Ammon's horn (tissue), 1 donor: Measurements from ENCODE around the gene TEX13B.
"Not testable (repeated sequence)": the region's sequence is repeated elsewhere in the genome, so short reads cannot be mapped to it uniquely, and the experiment has no call there.

Experiments used
- DNase-seq: peaks from one replicate; pipeline ENCODE4 v3.0.0-alpha.2; 2016; ENCODE audit warnings: low spot score

Gene TEX13B, protein sequence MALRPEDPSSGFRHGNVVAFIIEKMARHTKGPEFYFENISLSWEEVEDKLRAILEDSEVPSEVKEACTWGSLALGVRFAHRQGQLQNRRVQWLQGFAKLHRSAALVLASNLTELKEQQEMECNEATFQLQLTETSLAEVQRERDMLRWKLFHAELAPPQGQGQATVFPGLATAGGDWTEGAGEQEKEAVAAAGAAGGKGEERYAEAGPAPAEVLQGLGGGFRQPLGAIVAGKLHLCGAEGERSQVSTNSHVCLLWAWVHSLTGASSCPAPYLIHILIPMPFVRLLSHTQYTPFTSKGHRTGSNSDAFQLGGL

DNA sequence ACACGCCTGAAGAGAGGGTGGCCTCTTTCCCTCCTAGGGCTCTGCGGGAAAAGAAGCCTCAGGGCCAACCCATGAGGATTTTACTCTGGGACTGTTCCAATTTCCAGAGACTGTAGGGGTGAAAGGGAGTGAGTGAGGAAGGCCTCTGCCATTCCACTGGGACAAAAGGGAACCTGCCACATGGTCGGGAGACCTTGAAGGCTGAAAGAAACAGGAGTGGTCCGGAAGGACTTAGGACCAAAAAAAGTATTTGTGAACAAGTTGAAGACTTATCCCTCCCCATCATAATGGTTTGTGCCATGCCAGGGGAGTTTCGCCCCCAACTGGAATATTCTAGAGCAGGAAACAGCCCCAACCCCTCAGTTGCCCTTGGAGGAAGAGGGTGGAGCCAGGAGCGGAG, at the start of gene TEX13B:
TSS of gene TEX13B (minus strand) at position 15 of the 400 bp plus-strand sequence. CDS start 243 bp downstream, outside the sequence.
- no peak for DNase-seq

DNA sequence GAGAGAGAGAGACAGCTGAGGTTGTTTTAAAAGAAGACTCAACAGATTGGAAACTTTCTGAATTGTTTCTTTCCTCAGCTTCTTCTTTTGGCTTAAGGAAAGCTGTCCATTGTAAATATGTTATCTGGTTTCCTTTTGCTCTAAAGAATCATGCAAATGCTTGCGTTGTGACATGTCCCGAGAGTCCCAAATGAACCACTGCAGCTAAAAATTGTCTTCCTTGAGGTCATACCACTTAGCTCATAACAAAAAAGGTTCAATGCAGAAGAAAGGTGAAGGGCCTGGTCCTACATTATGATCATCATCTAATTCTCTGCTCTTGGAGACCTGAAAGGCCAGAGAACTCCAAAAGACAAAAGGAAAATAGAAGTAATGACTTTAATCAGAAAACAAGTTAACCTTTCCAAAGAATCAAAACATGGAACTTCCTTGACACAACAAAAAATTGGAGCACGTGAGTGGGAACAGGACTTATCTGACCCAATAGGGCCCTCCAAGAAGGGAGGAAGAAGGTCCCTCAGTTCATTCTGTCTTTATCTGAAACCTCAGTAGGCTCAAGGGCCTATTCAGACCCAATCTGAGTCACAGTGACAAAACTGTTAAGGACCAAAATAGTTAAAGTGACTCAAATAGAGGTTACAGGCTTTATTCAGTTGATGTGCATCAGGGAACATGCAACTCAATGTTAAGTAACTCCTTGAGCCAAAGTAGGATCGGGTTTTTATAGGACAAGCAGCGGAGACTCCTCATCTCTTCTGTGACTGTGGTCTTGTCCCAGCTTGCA, 48.0 kb upstream of the TEX13B start:
- DNase-seq = no peak

DNA sequence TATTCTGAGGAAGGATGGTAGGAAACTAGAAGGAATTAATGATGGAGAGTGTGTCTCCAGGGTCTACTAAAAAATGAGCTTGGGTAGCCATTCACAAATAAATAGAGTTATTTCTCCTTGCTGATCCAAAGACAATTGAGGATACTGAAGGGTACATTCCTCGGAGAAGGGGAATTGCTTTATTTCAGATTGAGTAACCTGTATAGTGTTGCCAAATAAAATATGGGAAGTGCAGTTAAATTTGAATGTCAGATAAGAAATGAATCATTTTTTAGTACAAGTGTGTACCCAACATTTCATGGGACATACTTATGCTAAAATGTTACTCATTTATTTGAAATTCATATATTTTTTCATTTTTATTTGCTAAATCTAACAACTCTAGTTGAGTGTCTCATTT, 46.7 kb upstream of the TEX13B start:
- no peak for DNase-seq

- DNase-seq = no peak
Measured at GRCh38 chrX:108025954-108026600, 43.9 kb upstream of the TEX13B start.

GRCh38 chrX:108025376-108025775, 43.2 kb upstream of the TEX13B start:
- DNase-seq = no peak

DNA sequence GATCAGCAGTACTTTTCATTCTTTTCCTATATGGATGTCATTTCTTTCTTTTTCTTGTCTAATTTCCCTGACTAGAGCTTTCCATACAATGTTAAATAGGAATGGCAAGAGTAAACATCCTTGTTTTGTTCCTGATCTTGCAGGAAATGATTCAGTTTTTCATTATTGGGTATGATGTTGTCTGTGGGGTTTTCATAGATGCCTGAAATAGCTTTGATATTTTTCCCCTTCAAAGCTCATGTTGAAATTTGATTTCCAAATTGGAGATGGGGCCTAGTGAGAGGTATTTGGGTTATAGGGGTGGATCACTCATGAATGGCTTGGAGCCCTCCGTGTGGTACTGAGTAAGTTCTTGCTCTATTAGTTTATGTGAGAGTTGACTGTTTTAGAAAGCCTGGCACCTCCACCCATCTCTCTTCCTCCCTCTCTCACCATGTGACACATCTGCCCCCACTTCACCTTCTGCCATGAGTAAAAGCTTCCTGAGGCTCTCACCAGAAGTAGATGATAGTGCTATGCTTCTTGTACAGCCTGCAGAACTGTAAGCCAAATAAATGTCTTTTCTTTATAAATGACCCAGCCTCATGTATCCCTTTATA, 40.4 kb upstream of the TEX13B start:
- DNase-seq = no peak

GRCh38 chrX:108020631-108021030, 38.5 kb upstream of the TEX13B start:
- no peak for DNase-seq

DNA sequence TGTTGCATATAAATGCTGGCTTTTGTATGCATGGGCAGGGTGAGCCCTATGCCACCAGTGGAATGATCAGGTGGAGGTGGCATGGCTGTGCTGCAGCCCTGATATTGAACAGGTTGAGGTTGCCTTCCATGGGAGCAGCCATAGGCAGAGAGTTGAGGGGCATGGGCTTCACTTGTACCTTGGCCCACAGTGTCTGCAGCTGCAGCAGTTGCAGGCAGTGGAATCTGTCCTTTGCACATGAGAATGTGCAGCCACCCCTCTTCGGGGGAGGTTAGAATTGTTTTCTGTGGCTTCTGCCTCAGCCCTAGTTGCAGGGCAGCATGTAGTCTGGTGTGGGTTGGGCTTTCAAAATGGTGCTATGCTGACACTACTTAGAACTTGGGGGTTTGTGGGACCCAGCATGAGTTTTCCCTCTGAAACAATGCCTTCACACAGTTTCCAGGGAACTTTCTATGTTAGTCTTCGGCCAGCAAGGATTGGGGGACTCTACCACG, 37.3 kb upstream of the TEX13B start:
- no peak for DNase-seq

DNA sequence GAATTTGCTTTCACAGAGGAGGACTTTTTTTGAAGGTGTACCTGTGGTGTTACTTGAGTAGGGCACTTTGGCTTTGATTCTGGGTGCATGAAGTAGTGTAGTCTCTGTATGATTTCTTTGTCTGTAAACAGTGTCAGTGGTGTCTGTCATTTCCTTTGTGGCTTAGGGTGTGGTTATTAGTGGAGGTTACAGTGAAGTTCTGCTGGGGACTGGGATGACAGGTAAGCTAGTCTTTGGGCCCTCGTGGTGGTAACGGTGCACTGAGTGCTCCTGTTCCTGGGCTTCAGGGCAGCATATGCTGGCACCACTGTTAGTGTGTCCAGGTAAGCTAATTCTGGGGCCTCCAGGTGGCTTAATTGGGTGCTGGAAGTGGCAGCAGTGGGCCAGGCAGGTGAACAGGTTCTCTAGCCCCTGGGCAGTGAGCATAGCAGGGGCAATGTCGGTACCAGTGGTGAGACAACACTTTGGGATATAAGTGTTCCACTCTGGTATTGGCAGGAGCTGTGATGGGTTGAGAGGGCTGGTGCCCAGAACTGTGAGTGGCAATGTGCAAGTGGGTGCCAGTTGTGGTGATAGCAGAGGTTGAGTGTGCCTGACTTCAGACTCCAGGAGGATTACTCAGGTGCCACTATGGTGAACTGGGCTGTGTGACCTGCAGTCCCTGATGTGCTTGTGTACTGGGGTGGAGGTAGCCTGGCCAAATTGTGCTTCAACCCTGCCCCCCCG, 36.6 kb upstream of the TEX13B start:
- no peak for DNase-seq

DNA sequence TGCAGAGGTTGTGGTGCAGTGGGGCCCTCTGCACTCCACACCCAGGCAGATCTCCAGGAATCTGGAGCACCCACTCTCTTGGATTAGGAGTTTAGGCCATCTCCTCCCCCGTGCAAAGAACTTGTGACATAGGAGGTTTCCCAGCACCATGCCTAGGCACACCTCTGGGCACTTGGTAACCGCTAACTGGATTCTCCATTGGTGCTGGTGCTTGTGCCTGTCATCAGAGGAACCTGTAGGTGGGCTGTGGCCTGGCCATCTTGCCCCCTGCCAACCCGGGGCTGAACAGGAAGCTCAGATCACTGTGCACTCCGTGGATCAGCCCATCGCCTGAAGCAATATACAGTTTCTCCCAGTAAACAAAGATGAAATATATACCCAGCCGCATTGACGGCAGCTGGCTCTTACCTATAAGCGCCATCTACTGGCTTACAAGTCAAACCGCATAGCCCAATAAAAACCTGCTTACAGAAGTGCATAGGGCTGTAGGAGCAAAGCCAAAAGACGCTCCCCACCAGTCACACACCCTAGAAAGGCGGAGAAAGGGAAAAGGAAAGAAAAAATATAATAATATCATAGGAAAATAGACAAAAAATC, 19.1 kb upstream of the TEX13B start:
- DNase-seq = no peak

- no peak for DNase-seq
Measured at GRCh38 chrX:108000751-108001150, 18.6 kb upstream of the TEX13B start.

DNA sequence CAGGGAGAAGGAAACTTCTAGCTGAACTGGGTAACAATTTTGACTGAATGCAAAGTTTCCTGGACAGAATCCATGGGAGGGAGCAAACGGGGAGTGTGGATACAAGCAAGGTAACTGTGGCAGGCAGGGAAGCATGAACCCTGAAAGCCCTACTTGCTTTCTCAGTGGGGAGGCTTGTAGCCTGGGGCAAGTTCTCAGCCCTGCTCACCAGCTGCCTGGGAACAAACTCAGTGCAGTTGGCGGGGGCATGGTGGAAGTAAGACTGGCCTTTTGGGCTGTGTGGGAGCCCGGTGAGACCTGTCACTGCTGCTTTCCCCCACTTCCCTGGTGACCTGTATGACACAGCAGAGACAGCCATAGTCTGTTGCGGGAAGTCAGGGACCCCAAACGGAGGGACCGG, 14.0 kb upstream of the TEX13B start:
- DNase-seq = no peak

- no peak for DNase-seq
Measured at GRCh38 chrX:107985033-107985432, 2.9 kb upstream of the TEX13B start.

DNA sequence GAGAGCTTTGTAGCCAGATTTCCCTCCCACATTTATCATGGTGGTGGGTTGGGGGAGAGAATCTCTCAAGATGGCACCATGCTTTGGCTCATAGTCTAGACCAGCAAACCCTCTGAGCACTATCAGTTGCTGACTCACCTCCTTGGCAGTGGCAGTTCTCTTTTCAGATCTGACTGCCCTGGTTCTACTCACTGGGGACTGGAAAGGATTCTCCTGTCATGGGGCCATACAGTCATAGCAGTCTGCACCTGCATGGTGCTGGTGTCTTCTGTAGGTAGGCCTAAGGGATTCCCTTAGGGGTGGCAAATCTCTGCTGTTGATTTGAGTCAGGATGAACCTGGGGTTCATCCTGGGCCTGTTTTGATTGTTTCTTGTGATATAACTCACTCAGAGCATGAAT, 2.6 kb downstream of the TEX13B start:
- DNase-seq = no peak

DNA sequence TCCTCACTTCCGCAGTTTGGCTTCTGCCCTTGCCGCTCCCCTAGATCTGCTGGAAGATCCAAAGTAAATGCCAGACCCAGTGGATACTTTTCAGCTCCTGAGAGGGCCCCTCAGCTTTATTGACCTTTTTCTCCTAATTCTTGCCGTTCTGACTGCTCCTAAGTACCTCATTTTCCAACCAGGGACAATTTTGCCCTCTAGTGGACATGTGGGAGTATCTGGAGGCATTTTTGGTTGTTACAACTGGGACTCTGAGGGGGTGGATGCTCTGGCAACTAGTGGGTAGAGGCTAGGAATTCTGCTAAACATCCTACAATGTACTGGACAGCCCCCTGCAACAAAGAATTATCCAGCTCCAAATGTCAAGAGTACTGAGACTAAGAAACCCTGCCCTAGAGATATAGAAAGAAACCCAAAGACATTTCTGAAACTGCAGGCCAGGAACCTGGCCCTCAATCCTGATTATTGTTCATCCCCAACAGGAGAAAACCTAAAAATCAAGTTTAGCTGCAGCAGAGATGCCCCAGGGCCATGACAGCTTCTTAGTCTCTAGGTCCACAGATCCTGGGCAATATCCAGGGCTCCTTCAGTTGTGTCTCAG, 3.4 kb downstream of the TEX13B start:
- peak; percentile 16 for DNase-seq

DNA sequence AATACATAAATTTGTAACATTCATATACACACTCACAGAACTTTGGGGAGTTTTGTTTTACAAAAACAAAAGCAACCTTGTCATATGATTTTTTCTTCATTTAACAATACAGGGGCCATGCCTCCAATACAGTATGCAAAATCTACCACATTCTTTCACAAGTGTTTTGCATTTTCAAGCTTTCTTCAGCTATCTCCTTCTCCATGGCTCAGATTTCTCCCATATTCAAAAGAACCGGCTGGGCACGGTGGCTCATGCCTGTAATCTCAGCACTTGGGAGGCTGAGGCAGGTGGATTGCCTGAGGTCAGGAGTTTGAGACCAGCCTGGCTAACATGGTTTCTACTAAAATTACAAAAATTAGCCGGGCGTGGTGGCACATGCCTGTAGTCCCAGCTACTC, 4.1 kb downstream of the TEX13B start:
- no peak for DNase-seq

DNA sequence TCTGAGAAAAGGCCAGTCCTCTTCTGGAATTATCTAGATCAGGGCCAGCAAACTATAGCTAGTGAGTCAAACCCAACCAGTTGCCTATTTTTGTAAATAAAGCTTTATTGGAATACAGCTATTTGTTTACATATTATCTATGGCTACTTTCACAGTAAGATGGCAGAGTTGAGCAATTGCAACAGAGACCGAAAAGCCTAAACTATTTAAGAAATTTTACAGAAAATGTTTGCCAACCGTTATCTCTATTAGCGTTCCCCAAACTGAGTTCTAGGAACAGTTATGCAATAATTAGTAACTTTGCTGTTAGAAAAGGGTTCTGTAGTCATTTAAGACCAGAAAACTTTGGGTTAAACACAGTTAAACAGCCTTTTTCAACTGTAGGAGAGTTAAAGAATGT, 10.5 kb downstream of the TEX13B start:
- no peak for DNase-seq

- no peak for DNase-seq
Measured at GRCh38 chrX:107970073-107970472, 12.1 kb downstream of the TEX13B start.

GRCh38 chrX:107968623-107969022, 13.5 kb downstream of the TEX13B start:
- no peak for DNase-seq

DNA sequence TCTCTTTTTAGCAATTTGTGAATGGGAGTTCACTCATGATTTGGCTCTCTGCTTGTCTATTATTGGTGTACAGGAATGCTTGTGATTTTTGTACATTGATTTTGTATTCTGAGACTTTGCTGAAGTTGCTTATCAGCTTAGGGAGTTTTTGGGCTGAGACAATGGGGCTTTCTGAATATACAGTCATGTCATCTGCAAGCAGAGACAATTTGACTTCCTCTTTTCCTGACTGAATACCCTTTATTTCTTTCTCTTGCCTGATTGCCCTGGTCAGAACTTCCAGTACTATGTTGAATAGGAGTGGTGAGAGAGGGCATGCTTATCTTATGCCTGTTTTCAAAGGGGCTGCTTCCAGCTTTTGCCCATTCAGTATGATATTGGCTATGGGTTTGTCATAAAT, 26.8 kb downstream of the TEX13B start:
- DNase-seq = not testable (repeated sequence)

- no peak for DNase-seq
Measured at GRCh38 chrX:107940095-107940494, 42.1 kb downstream of the TEX13B start.
